Effector memory CD8-positive, alpha-beta T cell (primary cell): Measurements from ENCODE around the gene KCTD16.

Source experiments
- ATAC-seq: fragments of 150-1000 bp; cut with Tn5 transposase; replicated peaks from 2 replicates; pipeline ENCODE4 v1.10.0; 2021; ENCODE audit warnings: mild to moderate bottlenecking, moderate library complexity
- DNase-seq, 3 experiments: peaks; one replicate each; pipeline ENCODE4 v3.0.0; 2021
- H3K27ac Mint-ChIP-seq, 2 donors: one replicate each; pipeline ENCODE4 v1.8.0; 2022; ENCODE audit warnings: mild to moderate bottlenecking in 2 of 2, mixed read lengths in 2 of 2, moderate library complexity in 2 of 2
- H3K27me3 Mint-ChIP-seq, 2 donors: one replicate each; pipeline ENCODE4 v1.8.0; 2022; ENCODE audit warnings: mixed read lengths in 2 of 2
- H3K36me3 Mint-ChIP-seq: one replicate; pipeline ENCODE4 v1.8.0; 2022; ENCODE audit warnings: mild to moderate bottlenecking, moderate library complexity, mixed read lengths; ENCODE audit not compliant: insufficient read depth
- H3K4me1 Mint-ChIP-seq, 2 donors: one replicate each; pipeline ENCODE4 v1.8.0; 2022; ENCODE audit warnings: low read depth in 2 of 2, mixed read lengths in 2 of 2
- H3K4me3 Mint-ChIP-seq, 2 donors: one replicate each; pipeline ENCODE4 v1.8.0; 2022; ENCODE audit warnings: mild to moderate bottlenecking in 2 of 2, mixed read lengths in 2 of 2, moderate library complexity in 2 of 2
- H3K9me3 Mint-ChIP-seq, 2 donors: one replicate each; pipeline ENCODE4 v1.8.0; 2022; ENCODE audit warnings: mixed read lengths in 2 of 2

Gene KCTD16

GRCh38 chr5:144141585-144141984, 29.1 kb upstream of the KCTD16 start:
- peaks cover 23 to 34% of the 10 kb centered on the region in 2 donors for H3K27me3 Mint-ChIP-seq
- peaks cover 6 to 7% of the 10 kb centered on the region in 2 donors for H3K4me1 Mint-ChIP-seq
- no peaks in the 10 kb centered on the region for H3K9me3 Mint-ChIP-seq
- H3K4me3 Mint-ChIP-seq, result no peak overlapping the region
- no peaks in the 10 kb centered on the region for H3K36me3 Mint-ChIP-seq
- H3K27ac Mint-ChIP-seq, result peak overlapping the region in 1 of 2 donors; percentile 35
- DNase-seq (no peak), ATAC-seq (no peak)

GRCh38 chr5:144142139-144142823, 28.4 kb upstream of the KCTD16 start:
- DNase-seq (no peak), ATAC-seq (peak; percentile 84)
- Mint-ChIP-seq H3K4me1 (peaks cover 6 to 7% of the 10 kb centered on the region in 2 donors), H3K27ac (peak overlapping the region in 1 of 2 donors; percentile 35), H3K4me3 (no peak overlapping the region), H3K36me3 (no peaks in the 10 kb centered on the region), H3K9me3 (no peaks in the 10 kb centered on the region), H3K27me3 (peaks cover 23 to 32% of the 10 kb centered on the region in 2 donors)

DNA sequence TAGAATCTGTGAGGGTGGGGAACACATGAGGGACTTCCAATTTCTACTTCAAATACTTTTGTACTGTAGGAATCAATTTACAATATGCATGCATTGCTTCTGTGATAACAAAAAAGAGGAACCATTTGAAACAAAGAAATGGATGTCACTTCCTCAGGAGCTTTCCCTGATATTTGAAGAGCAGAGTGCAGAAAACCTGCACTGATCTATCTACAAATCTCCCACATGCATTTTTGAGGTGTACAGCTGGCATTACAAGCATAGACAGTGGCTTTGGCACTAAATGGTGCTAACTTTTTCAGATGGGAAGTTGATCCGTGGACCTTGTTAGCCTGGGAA, 27.9 kb upstream of the KCTD16 start:
- H3K36me3 Mint-ChIP-seq, result no peaks in the 10 kb centered on the region
- DNase-seq (no peak), ATAC-seq (no peak)
- no peak overlapping the region for H3K4me3 Mint-ChIP-seq
- H3K27ac Mint-ChIP-seq, result peak overlapping the region in 1 of 2 donors; percentile 35
- H3K4me1 Mint-ChIP-seq, result peaks cover 6 to 7% of the 10 kb centered on the region in 2 donors
- no peaks in the 10 kb centered on the region for H3K9me3 Mint-ChIP-seq
- peaks cover 23 to 27% of the 10 kb centered on the region in 2 donors for H3K27me3 Mint-ChIP-seq

GRCh38 chr5:144143625-144144024, 27.0 kb upstream of the KCTD16 start:
- Mint-ChIP-seq H3K27ac (no peak overlapping the region), H3K4me3 (no peak overlapping the region), H3K9me3 (no peaks in the 10 kb centered on the region), H3K4me1 (peaks cover 6 to 7% of the 10 kb centered on the region in 2 donors), H3K36me3 (no peaks in the 10 kb centered on the region), H3K27me3 (peaks cover 23% of the 10 kb centered on the region in 2 donors)
- ATAC-seq (no peak), DNase-seq (no peak)

DNA sequence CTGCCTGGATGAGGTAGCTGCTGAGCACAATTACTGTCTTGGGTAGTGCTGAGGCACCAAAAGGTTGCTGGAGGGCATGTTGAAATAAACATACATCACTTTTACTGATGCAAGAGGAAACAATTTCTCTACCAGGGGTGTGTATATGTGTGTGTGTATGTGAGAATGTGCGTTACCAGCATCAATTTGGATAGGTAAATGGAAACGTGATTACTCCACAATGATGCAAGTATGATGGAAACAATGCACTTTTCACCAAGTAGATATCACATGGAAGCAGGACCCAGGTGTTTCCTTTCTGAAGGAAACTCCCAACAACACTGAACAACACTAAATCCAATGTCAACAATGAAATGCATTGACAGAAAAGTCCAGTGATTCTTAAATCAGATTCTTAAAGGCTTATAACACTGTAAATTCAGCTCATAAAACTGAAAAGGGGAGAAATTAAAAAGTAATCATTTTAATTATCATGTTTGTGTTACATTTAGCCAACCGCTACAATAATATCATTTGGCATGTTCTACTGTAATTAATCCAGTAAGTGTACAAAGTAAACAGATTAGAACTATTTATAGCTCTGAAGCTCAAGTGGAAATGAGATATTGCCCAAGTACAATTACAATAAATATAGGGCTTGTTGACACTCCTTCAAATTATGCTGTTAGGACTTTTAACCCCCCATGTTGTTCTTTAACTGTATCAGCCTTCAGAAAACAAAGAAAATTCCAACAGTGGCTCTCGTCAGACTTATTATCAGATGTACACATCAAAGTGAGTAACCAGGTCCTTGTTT, 25.5 kb upstream of the KCTD16 start:
- DNase-seq, result no peak
- H3K9me3 Mint-ChIP-seq, result no peaks in the 10 kb centered on the region

GRCh38 chr5:144151026-144151425, 19.6 kb upstream of the KCTD16 start:
- Mint-ChIP-seq H3K27ac (peak overlapping the region in 1 of 2 donors; percentile 38), H3K9me3 (no peaks in the 10 kb centered on the region), H3K36me3 (peaks cover 3% of the 10 kb centered on the region), H3K27me3 (no peaks in the 10 kb centered on the region), H3K4me1 (no peaks in the 10 kb centered on the region), H3K4me3 (no peak overlapping the region)
- ATAC-seq (no peak), DNase-seq (no peak)

More for the DNA sequence above, 25.5 kb upstream of the KCTD16 start:
- no peak overlapping the region for H3K4me3 Mint-ChIP-seq
- no peaks in the 10 kb centered on the region for H3K36me3 Mint-ChIP-seq
- no peak overlapping the region for H3K27ac Mint-ChIP-seq
- no peak for ATAC-seq
- peaks cover 6 to 7% of the 10 kb centered on the region in 2 donors for H3K4me1 Mint-ChIP-seq
- peaks cover 15 to 23% of the 10 kb centered on the region in 2 donors for H3K27me3 Mint-ChIP-seq

- no peak overlapping the region for H3K4me3 Mint-ChIP-seq
- DNase-seq, result no peak
- ATAC-seq, result no peak
- H3K27me3 Mint-ChIP-seq, result no peaks in the 10 kb centered on the region
- no peaks in the 10 kb centered on the region for H3K4me1 Mint-ChIP-seq
- H3K36me3 Mint-ChIP-seq, result peaks cover 36% of the 10 kb centered on the region
- H3K9me3 Mint-ChIP-seq, result no peaks in the 10 kb centered on the region
- H3K27ac Mint-ChIP-seq, result no peak overlapping the region
These were observed 13.9 kb upstream of the KCTD16 start for GRCh38 chr5:144156767-144157171.

DNA sequence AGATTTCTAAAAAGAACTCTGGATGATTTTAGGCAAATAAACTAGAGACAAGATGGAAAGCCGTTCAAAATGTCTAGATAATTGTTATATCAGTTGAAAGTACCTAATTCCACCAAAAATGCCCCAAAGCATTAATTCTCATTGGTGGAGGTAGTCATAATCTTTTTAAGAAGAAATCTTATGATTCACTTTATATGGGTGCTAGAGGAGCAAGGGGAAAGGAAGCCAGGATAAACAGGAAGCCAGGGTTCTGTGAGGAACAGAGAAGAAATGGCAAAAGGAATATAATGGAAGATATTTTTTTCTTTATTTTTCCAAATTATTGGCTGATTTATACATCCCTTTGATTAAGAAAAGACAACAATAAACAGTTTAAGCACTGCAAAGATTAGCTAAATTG, 8.0 kb upstream of the KCTD16 start:
- peak overlapping the region in 1 of 2 donors; percentile 27 for H3K27ac Mint-ChIP-seq
- H3K36me3 Mint-ChIP-seq, result peaks cover 71% of the 10 kb centered on the region
- DNase-seq (no peak), ATAC-seq (no peak)
- no peaks in the 10 kb centered on the region for H3K4me1 Mint-ChIP-seq
- no peaks in the 10 kb centered on the region for H3K9me3 Mint-ChIP-seq
- no peaks in the 10 kb centered on the region for H3K27me3 Mint-ChIP-seq
- no peak overlapping the region for H3K4me3 Mint-ChIP-seq

- Mint-ChIP-seq H3K36me3 (peaks cover 63% of the 10 kb centered on the region), H3K27me3 (no peaks in the 10 kb centered on the region), H3K4me3 (no peak overlapping the region), H3K9me3 (no peaks in the 10 kb centered on the region), H3K4me1 (peaks cover 14 to 31% of the 10 kb centered on the region in 2 donors), H3K27ac (no peak overlapping the region)
- DNase-seq (no peak), ATAC-seq (no peak)
These were observed 4.0 kb upstream of the KCTD16 start for GRCh38 chr5:144166696-144167095.

GRCh38 chr5:144167998-144168397, 2.7 kb upstream of the KCTD16 start:
- Mint-ChIP-seq H3K4me3 (no peak overlapping the region), H3K27ac (no peak overlapping the region)

GRCh38 chr5:144169904-144170275, 783 bp upstream of the KCTD16 start:
- Mint-ChIP-seq H3K4me3 (peak overlapping the region; percentile 92 to 94), H3K4me1 (peaks cover 14 to 31% of the 10 kb centered on the region in 2 donors)

More at GRCh38 chr5:144167998-144168397, 2.7 kb upstream of the KCTD16 start:
- DNase-seq (no peak), ATAC-seq (no peak)
- no peaks in the 10 kb centered on the region for H3K9me3 Mint-ChIP-seq
- peaks cover 0 to 3% of the 10 kb centered on the region in 2 donors for H3K27me3 Mint-ChIP-seq
- H3K36me3 Mint-ChIP-seq, result peaks cover 50% of the 10 kb centered on the region
- peaks cover 14 to 31% of the 10 kb centered on the region in 2 donors for H3K4me1 Mint-ChIP-seq

DNA sequence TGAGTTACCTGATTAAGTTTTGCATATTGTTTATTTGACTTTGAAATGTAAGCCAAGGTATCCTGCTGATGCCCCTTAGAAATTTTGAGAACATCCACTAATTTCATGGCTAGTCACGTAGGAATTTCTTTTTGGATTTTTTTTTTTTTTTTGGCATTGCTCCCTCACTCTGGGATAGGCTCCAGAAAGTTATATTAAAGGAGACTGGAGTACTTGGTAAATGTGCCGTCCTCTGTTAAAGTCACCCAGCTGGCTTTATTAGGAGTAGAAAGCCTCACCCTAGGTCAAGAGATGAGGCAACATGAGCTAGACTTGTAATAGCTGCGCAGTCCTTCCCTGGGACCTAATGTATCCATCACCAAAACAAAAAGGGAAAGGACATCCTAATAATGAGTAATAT, 3.1 kb downstream of the KCTD16 start:
- Mint-ChIP-seq H3K4me3 (no peak overlapping the region), H3K36me3 (peaks cover 16% of the 10 kb centered on the region), H3K4me1 (peaks cover 25 to 26% of the 10 kb centered on the region in 2 donors), H3K27me3 (peaks cover 0 to 6% of the 10 kb centered on the region in 2 donors), H3K27ac (no peak overlapping the region), H3K9me3 (no peaks in the 10 kb centered on the region)
- ATAC-seq (no peak), DNase-seq (no peak)

More at GRCh38 chr5:144169904-144170275, 783 bp upstream of the KCTD16 start:
- Mint-ChIP-seq H3K27ac (peak overlapping the region; percentile 96 to 97), H3K9me3 (no peaks in the 10 kb centered on the region), H3K36me3 (peaks cover 31% of the 10 kb centered on the region), H3K27me3 (peaks cover 0 to 6% of the 10 kb centered on the region in 2 donors)
- ATAC-seq (peak; percentile 1), DNase-seq (no peak)

DNA sequence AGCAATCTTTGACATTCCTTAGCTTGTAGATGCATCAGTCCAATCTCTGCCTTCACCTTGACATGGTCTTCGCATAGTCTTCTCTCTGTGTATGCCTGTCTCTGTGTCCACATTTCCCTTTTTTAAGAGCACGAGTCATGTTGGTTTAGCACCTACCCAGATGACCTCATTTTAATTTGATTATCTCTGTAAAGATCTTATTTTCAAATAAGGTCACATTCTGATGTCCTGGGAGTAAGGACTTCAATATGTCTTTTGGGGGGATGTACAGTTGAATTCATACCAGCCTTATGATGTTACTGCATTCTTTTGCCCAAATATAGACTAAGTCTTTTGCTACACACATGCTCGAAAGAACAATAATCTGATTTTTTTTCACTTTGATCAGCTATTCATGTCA, 6.9 kb downstream of the KCTD16 start:
- peaks cover 4 to 11% of the 10 kb centered on the region in 2 donors for H3K4me1 Mint-ChIP-seq
- H3K27ac Mint-ChIP-seq, result peak overlapping the region in 1 of 2 donors; percentile 24
- ATAC-seq (peak; percentile 95), DNase-seq (no peak)
- H3K27me3 Mint-ChIP-seq, result peaks cover 0 to 6% of the 10 kb centered on the region in 2 donors
- H3K4me3 Mint-ChIP-seq, result no peak overlapping the region
- no peaks in the 10 kb centered on the region for H3K36me3 Mint-ChIP-seq
- no peaks in the 10 kb centered on the region for H3K9me3 Mint-ChIP-seq

DNA sequence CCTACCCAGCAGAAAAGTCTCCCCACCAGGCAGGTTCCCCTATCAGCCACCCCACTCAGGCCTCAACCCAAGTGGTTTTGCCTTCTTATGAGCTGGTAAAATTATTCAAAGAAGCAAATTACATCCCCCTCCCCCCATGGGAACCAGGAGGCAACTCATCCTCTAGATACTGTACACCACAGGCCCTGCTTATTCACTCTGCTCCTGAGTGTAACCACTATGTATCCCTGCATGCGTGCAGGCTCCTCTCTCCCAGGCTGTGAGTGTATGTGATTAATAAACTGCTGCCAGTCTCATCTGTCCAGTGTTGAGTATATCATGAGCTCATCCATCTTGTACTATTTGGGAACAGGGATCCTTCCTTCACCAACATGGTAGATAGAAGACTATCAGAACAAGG, 8.6 kb downstream of the KCTD16 start:
- DNase-seq (no peak), ATAC-seq (no peak)
- Mint-ChIP-seq H3K4me1 (peaks cover 9 to 11% of the 10 kb centered on the region in 2 donors), H3K4me3 (no peak overlapping the region), H3K27me3 (no peaks in the 10 kb centered on the region), H3K9me3 (no peaks in the 10 kb centered on the region), H3K36me3 (no peaks in the 10 kb centered on the region), H3K27ac (no peak overlapping the region)
